Brain microvascular endothelial cell (primary cell): ENCODE data around the gene DDX1.

Source experiments
- DNase-seq: peaks from one replicate; pipeline ENCODE4 v3.0.0-alpha.2; 2020
- H3K27ac ChIP-seq: fragments of 250-450 bp; sonication (Bioruptor Pico); 2 replicates; pipeline ENCODE4 v1.5.1; 2020; ENCODE audit warnings: mild to moderate bottlenecking, moderate library complexity
- H3K27me3 ChIP-seq: fragments of 250-450 bp; sonication (Bioruptor Pico); replicated peaks from 2 replicates; pipeline ENCODE4 v1.5.1; 2020; ENCODE audit warnings: mild to moderate bottlenecking
- H3K36me3 ChIP-seq: fragments of 250-450 bp; sonication (Bioruptor Pico); replicated peaks from 2 replicates; pipeline ENCODE4 v1.5.1; 2020; ENCODE audit warnings: mild to moderate bottlenecking
- H3K4me3 ChIP-seq: 2 replicates; pipeline ENCODE4 v1.5.1; 2011; ENCODE audit warnings: low read depth, mild to moderate bottlenecking, control low read depth, low read length, moderate library complexity
- CTCF ChIP-seq: IDR thresholded peaks from 2 replicates; pipeline ENCODE4 v1.5.1; 2011; ENCODE audit warnings: low read depth, mild to moderate bottlenecking, moderate library complexity, low read length, control low read depth, inconsistent platforms; ENCODE audit errors: missing control alignments
- in situ Hi-C: cut with HindIII; loops from 2 replicates; pipeline ENCODE4 v1.10.0; 2017; ENCODE audit warnings: low sequenced_read_pairs, low pct_ligation_motif_present

The DDX1 gene

GRCh38 chr2:15566912-15567311 is 24.8 kb upstream of the DDX1 start:
- H3K27ac ChIP-seq = no peak overlapping the region
- TF ChIP-seq CTCF = no peak
- H3K27me3 ChIP-seq = no peaks in the 10 kb centered on the region
- H3K36me3 ChIP-seq = no peaks in the 10 kb centered on the region
- no peak overlapping the region for H3K4me3 ChIP-seq
- DNase-seq = no peak
- in situ Hi-C loops = no loop called here

- no peaks in the 10 kb centered on the region for H3K36me3 ChIP-seq
- in situ Hi-C loops = no loop called here
Measured at GRCh38 chr2:15568874-15569273, 22.8 kb upstream of the DDX1 start.

GRCh38 chr2:15570104-15570503 is 21.6 kb upstream of the DDX1 start:
- no peak for TF ChIP-seq CTCF
- in situ Hi-C loops = no loop called here
- H3K4me3 ChIP-seq = no peak overlapping the region
- H3K27me3 ChIP-seq = no peaks in the 10 kb centered on the region
- H3K27ac ChIP-seq = no peak overlapping the region
- no peaks in the 10 kb centered on the region for H3K36me3 ChIP-seq
- DNase-seq = no peak

More at GRCh38 chr2:15568874-15569273, 22.8 kb upstream of the DDX1 start:
- no peak for TF ChIP-seq CTCF
- H3K27me3 ChIP-seq = no peaks in the 10 kb centered on the region
- H3K4me3 ChIP-seq = no peak overlapping the region
- H3K27ac ChIP-seq = no peak overlapping the region
- DNase-seq = no peak

GRCh38 chr2:15571729-15572128 is 19.9 kb upstream of the DDX1 start:
- Histone ChIP-seq H3K4me3 (no peak overlapping the region), H3K36me3 (no peaks in the 10 kb centered on the region), H3K27ac (no peak overlapping the region), H3K27me3 (no peaks in the 10 kb centered on the region)
- no peak for TF ChIP-seq CTCF
- in situ Hi-C loops = no loop called here
- DNase-seq = no peak

GRCh38 chr2:15577071-15577735 is 14.5 kb upstream of the DDX1 start:
- H3K4me3 ChIP-seq = no peak overlapping the region
- peak; percentile 88 for DNase-seq
- H3K27ac ChIP-seq = no peak overlapping the region
- H3K36me3 ChIP-seq = no peaks in the 10 kb centered on the region
- in situ Hi-C loops = no loop called here
- peak; percentile 92 for TF ChIP-seq CTCF
- H3K27me3 ChIP-seq = no peaks in the 10 kb centered on the region

GRCh38 chr2:15579641-15580040 is 12.0 kb upstream of the DDX1 start:
- no peak overlapping the region for H3K4me3 ChIP-seq
- no peak overlapping the region for H3K27ac ChIP-seq
- DNase-seq = no peak
- in situ Hi-C loops = no loop called here
- H3K27me3 ChIP-seq = no peaks in the 10 kb centered on the region
- no peaks in the 10 kb centered on the region for H3K36me3 ChIP-seq
- no peak for TF ChIP-seq CTCF
